WTC11 (cell line): Measurements from ENCODE around the gene NEURL1. TPM values are rescaled to one million over a fixed set of nuclear protein-coding genes. Genes with fewer than 3 reads are reported as not detected.
A peak's percentile ranks its signal among the peaks of the same experiment; 100 is the strongest.

ENCODE experiments used
- ATAC-seq: fragments of 200-7000 bp; cut with Tn5 transposase; 2 replicates; pipeline ENCODE4 v1.10.0; 2021; ENCODE audit warnings: mild to moderate bottlenecking, moderate library complexity
- CTCF ChIA-PET: fragments of 300-600 bp; sonication (Branson Sonifier 250); formaldehyde crosslinking; loops from one replicate; lab custom pipeline; 2021; ENCODE audit warnings: antibody characterized with exemption; lab: Charles Lee
- POLR2A ChIA-PET: fragments of 350-600 bp; sonication (Branson Sonifier 250); formaldehyde crosslinking; loops from one replicate; lab custom pipeline; 2021; ENCODE audit warnings: antibody characterized with exemption; lab: Charles Lee
- DNase-seq: peaks from one replicate; pipeline ENCODE4 v3.0.0; 2021; ENCODE audit warnings: low spot score
- H3K27ac Mint-ChIP-seq: 2 replicates; pipeline ENCODE4 v1.8.0; 2021; ENCODE audit warnings: mixed read lengths
- H3K27me3 Mint-ChIP-seq: 2 replicates; pipeline ENCODE4 v1.8.0; 2021; ENCODE audit warnings: low read depth, mild to moderate bottlenecking, moderate library complexity, mixed read lengths
- H3K36me3 Mint-ChIP-seq: 2 replicates; pipeline ENCODE4 v1.8.0; 2021; ENCODE audit warnings: mixed read lengths
- H3K4me1 Mint-ChIP-seq: 2 replicates; pipeline ENCODE4 v1.8.0; 2022; ENCODE audit warnings: mixed read lengths
- H3K4me3 Mint-ChIP-seq: 2 replicates; pipeline ENCODE4 v1.8.0; 2021; ENCODE audit warnings: mild to moderate bottlenecking, moderate library complexity, mixed read lengths
- H3K9me3 Mint-ChIP-seq: 2 replicates; pipeline ENCODE4 v1.8.0; 2021; ENCODE audit warnings: mixed read lengths
- ATF1 ChIP-seq: sonication (generic); formaldehyde crosslinking; IDR thresholded peaks from 2 replicates; pipeline ENCODE4 v1.8.1; 2023; ENCODE audit warnings: mild to moderate bottlenecking, moderate library complexity, missing genetic modification reagents
- IRF1 ChIP-seq: sonication (generic); formaldehyde crosslinking; IDR thresholded peaks from 2 replicates; pipeline ENCODE4 v1.8.0; 2023; ENCODE audit warnings: missing genetic modification reagents
- IRF2 ChIP-seq: sonication (generic); formaldehyde crosslinking; IDR thresholded peaks from 2 replicates; pipeline ENCODE4 v1.8.0; 2022; ENCODE audit warnings: low read depth, missing genetic modification reagents, borderline replicate concordance
- NFATC4 ChIP-seq: fragments of 250-450 bp; sonication (Bioruptor Pico); IDR thresholded peaks from 2 replicates; pipeline ENCODE4 v1.9.0; 2021; ENCODE audit warnings: mild to moderate bottlenecking
- NR1H2 ChIP-seq: sonication (generic); formaldehyde crosslinking; IDR thresholded peaks from 2 replicates; pipeline ENCODE4 v1.9.0; 2021; ENCODE audit warnings: mild to moderate bottlenecking, moderate library complexity, missing genetic modification reagents
- SMAD3 ChIP-seq: sonication (generic); formaldehyde crosslinking; IDR thresholded peaks from 2 replicates; pipeline ENCODE4 v1.8.0; 2022; ENCODE audit warnings: missing genetic modification reagents, mild to moderate bottlenecking, borderline replicate concordance
- STAT6 ChIP-seq: sonication (generic); formaldehyde crosslinking; conservative IDR thresholded peaks from 2 replicates; pipeline ENCODE4 v1.8.1; 2023; ENCODE audit warnings: mild to moderate bottlenecking, low read depth, missing genetic modification reagents, moderate library complexity
- USF2 ChIP-seq: sonication (generic); formaldehyde crosslinking; IDR thresholded peaks from 2 replicates; pipeline ENCODE4 v1.8.1; 2023; ENCODE audit warnings: mild to moderate bottlenecking, missing genetic modification reagents, moderate library complexity
- ZBTB21 ChIP-seq: sonication (generic); formaldehyde crosslinking; IDR thresholded peaks from 2 replicates; pipeline ENCODE4 v1.8.1; 2023; ENCODE audit warnings: mild to moderate bottlenecking, missing genetic modification reagents, borderline replicate concordance
- ZNF263 ChIP-seq: sonication (generic); formaldehyde crosslinking; IDR thresholded peaks from 2 replicates; pipeline ENCODE4 v1.8.1; 2022; ENCODE audit warnings: low read depth, mild to moderate bottlenecking, moderate library complexity, missing genetic modification reagents
- ZNF317 ChIP-seq: sonication (generic); formaldehyde crosslinking; IDR thresholded peaks from 2 replicates; pipeline ENCODE4 v1.8.1; 2023; ENCODE audit warnings: low read depth, mild to moderate bottlenecking, moderate library complexity, missing genetic modification reagents, borderline replicate concordance
- ZNF416 ChIP-seq: fragments of 250-450 bp; sonication (Bioruptor Pico); IDR thresholded peaks from 2 replicates; pipeline ENCODE4 v1.9.0; 2021; ENCODE audit warnings: mild to moderate bottlenecking, inconsistent platforms
- ZNF423 ChIP-seq: fragments of 250-450 bp; sonication (Bioruptor Pico); IDR thresholded peaks from 2 replicates; pipeline ENCODE4 v2.1.2; 2022; ENCODE audit warnings: mild to moderate bottlenecking, moderate library complexity
- total RNA-seq: library from RNA; stranded (reverse); gene quantifications from 3 replicates; pipeline ENCODE4 v1.2.3, GENCODE V29; 2021
- TF ChIP-seq, protein P1 (sequence below): sonication (generic); formaldehyde crosslinking; IDR thresholded peaks from 2 replicates; pipeline ENCODE4 v1.8.1; 2022; ENCODE audit warnings: mild to moderate bottlenecking, missing genetic modification reagents, moderate library complexity, borderline replicate concordance
- TF ChIP-seq, protein P2 (sequence below): sonication (generic); formaldehyde crosslinking; IDR thresholded peaks from 2 replicates; pipeline ENCODE4 v1.8.0; 2022; ENCODE audit warnings: mild to moderate bottlenecking, missing genetic modification reagents

NEURL1 gene
- total RNA-seq, 1 experiment from 2014 or later, result 1.2 TPM

DNA sequence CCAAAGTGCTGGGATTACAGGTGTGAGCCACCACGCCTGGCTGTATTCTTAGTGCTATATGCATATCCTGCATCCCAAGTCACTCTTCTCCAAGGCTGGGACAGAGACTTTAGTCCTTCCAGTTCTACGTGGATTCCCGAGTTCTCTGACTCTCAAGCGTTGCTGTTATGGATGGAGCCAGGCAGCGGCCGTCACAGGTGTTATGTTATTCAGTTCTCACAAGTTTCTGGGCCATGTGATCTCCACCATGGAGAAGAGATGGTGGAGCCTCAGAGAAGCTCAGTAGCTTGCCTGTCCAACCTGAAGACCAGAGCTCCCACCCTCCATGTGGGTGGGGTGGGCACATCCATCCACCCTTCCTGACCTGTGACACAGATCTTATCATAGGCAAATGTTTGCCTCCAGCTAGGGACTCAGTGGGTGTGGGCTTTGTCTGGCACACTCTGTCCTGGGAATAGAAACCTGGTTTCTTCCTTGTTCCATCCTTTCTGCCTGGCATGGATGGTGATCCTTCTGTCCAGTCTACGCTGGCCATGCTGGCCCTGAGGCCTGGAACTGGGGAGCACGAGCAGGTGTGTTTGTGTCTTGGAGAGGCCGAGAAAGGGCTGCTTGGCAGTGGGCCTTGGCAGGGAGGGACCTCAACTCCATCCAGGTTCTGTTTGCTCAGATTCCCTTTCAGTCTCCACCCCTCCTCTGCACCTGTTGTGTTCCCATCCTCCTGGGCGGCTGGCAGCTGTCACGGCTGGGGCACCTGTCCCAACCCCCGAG, 55.3 kb downstream of the NEURL1 start:
- no peak for ATAC-seq
- TF ChIP-seq ZNF317 (no peak), IRF1 (CRISPR knock-in tag) (no peak), ZNF263 (CRISPR knock-in tag) (no peak), ZBTB21 (CRISPR knock-in tag) (no peak), NFATC4 (CRISPR knock-in tag) (no peak), ZNF423 (CRISPR knock-in tag) (no peak), NR1H2 (CRISPR knock-in tag) (no peak), IRF2 (CRISPR knock-in tag) (no peak), ZNF416 (no peak), SMAD3 (no peak)
- TF ChIP-seq, protein P1, sequence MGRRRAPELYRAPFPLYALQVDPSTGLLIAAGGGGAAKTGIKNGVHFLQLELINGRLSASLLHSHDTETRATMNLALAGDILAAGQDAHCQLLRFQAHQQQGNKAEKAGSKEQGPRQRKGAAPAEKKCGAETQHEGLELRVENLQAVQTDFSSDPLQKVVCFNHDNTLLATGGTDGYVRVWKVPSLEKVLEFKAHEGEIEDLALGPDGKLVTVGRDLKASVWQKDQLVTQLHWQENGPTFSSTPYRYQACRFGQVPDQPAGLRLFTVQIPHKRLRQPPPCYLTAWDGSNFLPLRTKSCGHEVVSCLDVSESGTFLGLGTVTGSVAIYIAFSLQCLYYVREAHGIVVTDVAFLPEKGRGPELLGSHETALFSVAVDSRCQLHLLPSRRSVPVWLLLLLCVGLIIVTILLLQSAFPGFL, result no peak
- TF ChIP-seq, protein P2, sequence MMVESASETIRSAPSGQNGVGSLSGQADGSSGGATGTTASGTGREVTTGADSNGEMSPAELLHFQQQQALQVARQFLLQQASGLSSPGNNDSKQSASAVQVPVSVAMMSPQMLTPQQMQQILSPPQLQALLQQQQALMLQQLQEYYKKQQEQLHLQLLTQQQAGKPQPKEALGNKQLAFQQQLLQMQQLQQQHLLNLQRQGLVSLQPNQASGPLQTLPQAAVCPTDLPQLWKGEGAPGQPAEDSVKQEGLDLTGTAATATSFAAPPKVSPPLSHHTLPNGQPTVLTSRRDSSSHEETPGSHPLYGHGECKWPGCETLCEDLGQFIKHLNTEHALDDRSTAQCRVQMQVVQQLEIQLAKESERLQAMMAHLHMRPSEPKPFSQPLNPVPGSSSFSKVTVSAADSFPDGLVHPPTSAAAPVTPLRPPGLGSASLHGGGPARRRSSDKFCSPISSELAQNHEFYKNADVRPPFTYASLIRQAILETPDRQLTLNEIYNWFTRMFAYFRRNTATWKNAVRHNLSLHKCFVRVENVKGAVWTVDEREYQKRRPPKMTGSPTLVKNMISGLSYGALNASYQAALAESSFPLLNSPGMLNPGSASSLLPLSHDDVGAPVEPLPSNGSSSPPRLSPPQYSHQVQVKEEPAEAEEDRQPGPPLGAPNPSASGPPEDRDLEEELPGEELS (CRISPR knock-in tag), result no peak
- Mint-ChIP-seq H3K4me1 (peaks cover 2% of the 10 kb centered on the region; the same call in 1 of the 2 replicates), H3K27me3 (peaks cover 4% of the 10 kb centered on the region; the same call in 1 of the 2 replicates), H3K36me3 (no peaks in the 10 kb centered on the region), H3K4me3 (no peak overlapping the region), H3K27ac (no peak overlapping the region), H3K9me3 (no peaks in the 10 kb centered on the region)
- POLR2A ChIA-PET, result no interaction called here
- peak; percentile 5 for DNase-seq
- CTCF ChIA-PET, result interaction anchor here (5.1 kb wide), 1 partner anchor 16 kb away, joined by 26 read pairs; no protein-coding TSS in a partner anchor

DNA sequence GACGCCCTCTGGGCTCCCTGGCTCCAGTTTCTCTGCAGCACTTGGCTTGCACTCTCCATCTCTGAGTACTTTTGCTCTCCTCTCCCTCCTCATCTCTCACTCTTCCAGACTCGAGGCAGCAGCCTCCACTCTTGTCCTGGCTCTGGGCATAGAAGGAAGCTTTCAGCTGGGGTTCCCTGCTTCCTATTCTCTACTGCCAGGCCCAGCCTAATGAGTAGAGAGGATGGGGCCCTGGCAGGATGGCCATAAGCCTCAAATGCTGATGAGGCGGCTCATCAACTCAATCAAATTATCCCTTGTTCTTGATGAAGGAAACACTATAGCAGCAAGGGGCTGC, 55.8 kb downstream of the NEURL1 start:
- ATAC-seq (no peak), DNase-seq (peak; percentile 0)
- H3K9me3 Mint-ChIP-seq, result no peaks in the 10 kb centered on the region
- TF ChIP-seq ATF1 (CRISPR knock-in tag), result no peak
- no peak for TF ChIP-seq USF2
- TF ChIP-seq STAT6 (CRISPR knock-in tag), result no peak
- peaks cover 2% of the 10 kb centered on the region; the same call in 1 of the 2 replicates for H3K4me1 Mint-ChIP-seq
- ChIA-PET CTCF (no interaction called here), POLR2A (no interaction called here)
- H3K4me3 Mint-ChIP-seq, result no peak overlapping the region
- peaks cover 9% of the 10 kb centered on the region for H3K27me3 Mint-ChIP-seq
- H3K36me3 Mint-ChIP-seq, result no peaks in the 10 kb centered on the region
- H3K27ac Mint-ChIP-seq, result no peak overlapping the region
